GM19240 (cell line): Measurements from ENCODE around the gene PRSS53.
"Not testable (repeated sequence)": the region's sequence is repeated elsewhere in the genome, so short reads cannot be mapped to it uniquely, and the experiment has no call there.

ENCODE experiments used
- DNase-seq: peaks from one replicate; pipeline ENCODE4 v3.0.0; 2011; ENCODE audit warnings: low spot score; ENCODE audit not compliant: insufficient read length

PRSS53 gene

GRCh38 chr16:31088459-31089183 lies at the start of gene PRSS53:
Gene PRSS53 (minus strand): TSS chr16:31088943. CDS start chr16:31088809, 134 bp downstream.
- DNase-seq: no peak

GRCh38 chr16:31136822-31137499 lies 48.2 kb upstream of the PRSS53 start:
- DNase-seq: not testable (repeated sequence)

DNA sequence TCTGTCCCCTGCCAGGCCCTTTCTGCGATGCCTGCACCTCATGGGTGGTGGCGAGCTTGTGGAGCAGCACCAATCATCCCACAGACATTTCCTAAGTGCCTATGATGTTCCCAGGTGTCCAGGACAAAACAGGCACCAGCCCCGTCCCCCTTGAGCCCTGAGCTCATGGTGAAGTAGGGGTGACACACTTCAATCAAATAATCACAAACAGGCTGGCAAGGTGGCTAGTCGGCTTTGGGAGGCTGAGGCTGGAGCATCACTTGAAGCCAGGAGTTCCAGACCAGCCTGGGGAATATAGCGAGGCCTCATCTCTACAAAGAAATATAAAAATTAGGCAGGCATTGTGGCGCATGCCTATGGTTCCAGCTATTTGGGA lies 47.5 kb upstream of the PRSS53 start:
- no peak for DNase-seq

GRCh38 chr16:31135535-31136286 lies 47.0 kb upstream of the PRSS53 start, which contains the start of gene PRSS8:
Gene PRSS8 (minus strand): TSS chr16:31135727. CDS start chr16:31135498, 229 bp downstream.
- no peak for DNase-seq

DNA sequence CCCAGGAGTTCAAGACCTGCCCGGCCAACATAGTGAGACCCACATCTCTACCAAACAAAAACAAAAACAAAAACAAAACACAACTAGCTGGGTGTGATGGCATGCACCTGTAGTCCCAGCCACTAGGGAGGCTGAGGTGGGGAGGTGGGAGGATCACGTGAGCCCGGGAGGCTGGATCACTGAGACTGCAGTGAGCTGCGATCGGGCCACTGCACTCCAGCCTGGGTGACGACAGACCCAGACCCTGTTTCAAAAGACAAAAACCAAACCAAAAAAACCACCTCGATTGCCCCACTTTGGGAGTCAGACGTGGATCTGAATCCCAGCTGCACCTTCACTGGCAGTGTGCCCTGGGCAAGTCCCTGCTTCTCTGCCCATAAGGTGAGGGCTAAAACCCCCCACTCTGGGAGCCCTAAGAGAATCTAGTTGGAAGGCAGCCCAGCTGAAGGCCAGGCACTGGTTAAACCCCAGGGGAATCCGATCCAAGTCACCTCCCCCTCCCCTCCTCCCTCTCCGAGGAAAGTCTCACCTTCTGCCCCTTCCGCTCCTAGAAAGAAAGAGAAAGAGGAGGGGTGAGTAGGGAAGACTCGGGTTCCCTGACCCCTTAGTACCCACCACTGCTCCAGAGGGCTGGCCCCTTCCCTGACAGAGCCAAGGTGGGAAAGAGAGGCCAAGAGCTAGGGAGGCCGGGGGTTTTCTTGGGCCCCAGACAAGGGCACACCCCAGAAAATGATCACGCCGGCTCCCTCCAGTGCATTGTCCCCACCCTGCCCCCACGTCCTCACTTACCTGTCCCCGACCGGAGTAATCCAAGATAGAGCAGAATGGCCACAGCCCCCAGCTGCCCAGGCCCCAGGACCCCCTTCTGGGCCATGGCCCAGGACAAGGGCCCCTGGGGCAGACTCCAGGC lies 46.1 kb upstream of the PRSS53 start:
- DNase-seq: no peak

DNA sequence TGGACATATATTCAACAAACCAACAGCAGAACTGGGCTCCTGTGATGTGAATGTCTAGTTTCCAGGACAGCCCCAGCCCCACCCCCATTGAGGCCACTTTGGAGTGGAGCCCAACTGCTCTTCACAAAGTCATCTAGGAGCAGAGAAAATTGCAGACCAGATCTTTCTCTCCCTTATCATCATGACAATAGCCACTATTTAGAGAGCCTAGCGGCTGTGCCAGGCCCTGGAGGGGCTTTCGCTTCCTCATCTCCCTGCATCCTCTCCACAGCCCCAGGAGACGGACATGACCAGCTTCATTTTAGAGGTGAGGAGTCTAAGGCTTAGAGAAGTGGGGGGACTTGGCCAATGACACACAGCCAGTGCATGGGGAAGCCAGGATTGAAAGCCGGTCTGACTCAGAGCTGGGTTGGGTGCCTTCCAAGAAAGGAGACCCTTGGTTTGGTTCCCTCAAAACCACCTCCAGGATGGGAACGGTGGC lies 45.4 kb upstream of the PRSS53 start:
- no peak for DNase-seq

- no peak for DNase-seq
These were observed 44.3 kb upstream of the PRSS53 start for GRCh38 chr16:31133046-31133501.

DNA sequence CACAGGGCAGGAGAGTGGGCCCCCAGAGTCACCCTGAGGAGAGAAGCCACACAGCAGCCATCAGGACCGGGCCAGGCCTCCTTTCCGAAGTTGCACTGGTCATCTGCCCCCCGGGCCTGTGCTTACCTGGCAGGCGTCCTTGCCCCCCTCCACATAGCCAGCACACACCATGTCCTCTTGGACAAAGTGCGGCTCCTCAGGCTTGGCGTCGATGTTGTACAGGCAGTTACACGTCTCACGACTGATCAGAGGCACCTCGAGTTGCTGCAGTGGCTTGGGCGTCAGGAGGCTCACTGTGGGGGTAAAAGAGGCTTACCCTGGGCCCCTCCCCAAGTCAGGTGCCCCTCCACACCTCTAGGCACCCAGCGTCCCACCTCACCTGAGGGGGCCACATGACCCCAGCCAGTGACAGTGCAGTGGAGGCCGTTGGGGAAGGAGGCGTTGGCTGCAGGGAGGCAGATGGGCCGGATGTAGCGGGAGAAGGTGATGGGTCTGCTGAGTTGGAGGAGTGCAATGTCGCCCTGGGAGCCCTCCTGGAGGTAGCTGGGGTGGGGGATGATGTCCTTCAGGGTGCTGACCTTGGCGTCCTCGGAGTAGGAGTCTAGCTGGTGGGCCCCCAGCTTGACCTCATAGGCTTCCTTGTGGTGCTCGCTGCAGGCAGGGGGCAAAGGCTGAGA lies 43.7 kb upstream of the PRSS53 start:
- no peak for DNase-seq

GRCh38 chr16:31131841-31132271 lies 43.1 kb upstream of the PRSS53 start:
- no peak for DNase-seq

DNA sequence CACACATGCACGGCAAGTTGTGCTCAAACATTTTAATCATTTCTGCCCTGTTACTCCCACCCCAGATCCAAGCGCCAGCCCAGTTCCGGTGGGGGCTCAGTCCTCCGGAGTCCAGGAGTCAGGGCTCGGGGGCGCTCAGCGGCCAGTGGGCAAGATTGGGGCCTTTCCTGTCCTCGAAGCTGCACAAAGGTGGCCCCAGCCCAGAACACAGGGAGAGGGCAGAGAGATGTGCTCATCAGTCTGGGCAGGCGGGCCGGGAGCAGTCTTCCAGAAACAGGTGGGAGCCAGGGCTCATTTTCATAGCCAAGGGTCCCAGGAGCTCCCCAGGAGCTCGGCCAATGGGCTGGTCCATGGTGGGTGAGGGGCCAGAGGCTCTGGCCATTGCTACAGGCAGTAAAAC lies 42.7 kb upstream of the PRSS53 start:
- DNase-seq: no peak

DNA sequence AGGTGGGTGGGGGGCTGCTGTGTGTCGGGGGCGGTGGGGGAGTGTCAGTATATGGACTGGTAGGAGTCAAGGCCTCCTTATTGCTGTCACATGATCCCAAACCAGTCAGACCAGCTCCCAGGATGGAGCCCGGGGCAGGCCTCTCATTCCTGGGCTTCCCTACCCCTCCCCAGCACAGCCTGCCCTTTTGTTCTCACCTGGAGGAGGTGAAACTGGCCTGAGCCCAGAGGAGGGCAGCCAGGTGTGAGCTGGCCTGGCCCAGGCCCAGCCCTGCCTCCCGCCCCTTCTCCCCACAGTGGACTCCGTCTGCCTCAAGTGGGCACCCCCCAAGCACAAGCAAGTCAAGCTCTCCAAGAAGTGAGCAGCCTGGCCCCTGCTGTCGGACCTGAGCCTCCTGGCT lies 42.2 kb upstream of the PRSS53 start:
- no peak for DNase-seq

DNA sequence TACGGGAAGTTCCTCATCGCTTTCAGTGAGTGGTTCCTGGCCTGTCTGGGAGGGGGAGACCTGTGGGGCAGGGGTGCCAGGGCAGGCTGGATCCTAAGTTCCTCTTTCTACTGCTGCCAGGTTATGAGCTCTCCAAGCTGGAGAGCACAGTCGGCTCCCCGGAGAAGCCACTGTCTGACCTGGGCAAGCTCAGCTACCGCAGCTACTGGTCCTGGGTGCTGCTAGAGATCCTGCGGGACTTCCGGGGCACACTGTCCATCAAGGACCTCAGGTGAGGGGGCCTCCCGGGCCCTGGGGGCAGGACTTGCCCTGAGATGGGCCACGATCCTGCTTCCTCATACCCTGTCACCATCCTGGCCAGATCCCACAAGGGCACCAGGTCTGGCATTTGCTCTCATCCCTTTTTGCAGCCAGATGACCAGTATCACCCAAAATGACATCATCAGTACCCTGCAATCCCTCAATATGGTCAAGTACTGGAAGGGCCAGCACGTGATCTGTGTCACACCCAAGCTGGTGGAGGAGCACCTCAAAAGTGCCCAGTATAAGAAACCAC lies 41.7 kb upstream of the PRSS53 start:
- DNase-seq: no peak

- DNase-seq: no peak
These were observed 41.0 kb upstream of the PRSS53 start for GRCh38 chr16:31129568-31130335.

GRCh38 chr16:31128711-31129567 lies 40.2 kb upstream of the PRSS53 start:
- no peak for DNase-seq

- DNase-seq: no peak
These were observed 38.4 kb upstream of the PRSS53 start for GRCh38 chr16:31127182-31127581.

- DNase-seq: no peak
These were observed 37.1 kb upstream of the PRSS53 start for GRCh38 chr16:31125844-31126243.

- no peak for DNase-seq
These were observed 31.4 kb upstream of the PRSS53 start for GRCh38 chr16:31120129-31120528.
